ENCODE measurements around the gene KCNG2.

The KCNG2 gene

GRCh38 chr18:79947054-79947755 lies 149.5 kb downstream of the KCNG2 start:
- H3K4me3 ChIP-seq (ENCODE audit: control insufficient read depth, low read depth, low read length): no peak overlapping the region
- peak; percentile 19 for DNase-seq (ENCODE audit: low read depth)
- TF ChIP-seq, protein P1, sequence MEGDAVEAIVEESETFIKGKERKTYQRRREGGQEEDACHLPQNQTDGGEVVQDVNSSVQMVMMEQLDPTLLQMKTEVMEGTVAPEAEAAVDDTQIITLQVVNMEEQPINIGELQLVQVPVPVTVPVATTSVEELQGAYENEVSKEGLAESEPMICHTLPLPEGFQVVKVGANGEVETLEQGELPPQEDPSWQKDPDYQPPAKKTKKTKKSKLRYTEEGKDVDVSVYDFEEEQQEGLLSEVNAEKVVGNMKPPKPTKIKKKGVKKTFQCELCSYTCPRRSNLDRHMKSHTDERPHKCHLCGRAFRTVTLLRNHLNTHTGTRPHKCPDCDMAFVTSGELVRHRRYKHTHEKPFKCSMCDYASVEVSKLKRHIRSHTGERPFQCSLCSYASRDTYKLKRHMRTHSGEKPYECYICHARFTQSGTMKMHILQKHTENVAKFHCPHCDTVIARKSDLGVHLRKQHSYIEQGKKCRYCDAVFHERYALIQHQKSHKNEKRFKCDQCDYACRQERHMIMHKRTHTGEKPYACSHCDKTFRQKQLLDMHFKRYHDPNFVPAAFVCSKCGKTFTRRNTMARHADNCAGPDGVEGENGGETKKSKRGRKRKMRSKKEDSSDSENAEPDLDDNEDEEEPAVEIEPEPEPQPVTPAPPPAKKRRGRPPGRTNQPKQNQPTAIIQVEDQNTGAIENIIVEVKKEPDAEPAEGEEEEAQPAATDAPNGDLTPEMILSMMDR (conservative IDR thresholded peaks at IDR 0.05; ENCODE audit: control insufficient read depth, insufficient read depth, low read depth, low read length): no peak

- DNase-seq (ENCODE audit: low read depth): no peak
- no peak overlapping the region for H3K4me3 ChIP-seq (ENCODE audit: control insufficient read depth, low read depth, low read length)
- TF ChIP-seq, protein P1 (conservative IDR thresholded peaks at IDR 0.05; ENCODE audit: control insufficient read depth, insufficient read depth, low read depth, low read length): no peak
These were observed 150.3 kb downstream of the KCNG2 start for GRCh38 chr18:79947881-79948610.

GRCh38 chr18:79948719-79949411 lies 151.1 kb downstream of the KCNG2 start:
- no peak overlapping the region for H3K4me3 ChIP-seq (ENCODE audit: control insufficient read depth, low read depth, low read length)
- no peak for DNase-seq (ENCODE audit: low read depth)
- TF ChIP-seq, protein P1 (conservative IDR thresholded peaks at IDR 0.05; ENCODE audit: control insufficient read depth, insufficient read depth, low read depth, low read length): no peak

Measured in fibroblast of mammary gland (primary cell).